Activated T-cell treated with anti-CD3 and anti-CD28 coated beads, Interleukin-2, amount 50 U/mL, for 24 hours (primary cell): Measurements from ENCODE around the gene MAP3K6.

Source experiments
- DNase-seq: peaks from one replicate; pipeline ENCODE4 v3.0.0-alpha.2; 2020
- H3K27ac Mint-ChIP-seq: 2 replicates; pipeline ENCODE4 v1.8.0; 2020; ENCODE audit warnings: mild to moderate bottlenecking, mixed read lengths
- H3K27me3 Mint-ChIP-seq: 2 replicates; pipeline ENCODE4 v1.8.0; 2020; ENCODE audit warnings: mixed read lengths
- H3K36me3 Mint-ChIP-seq: 2 replicates; pipeline ENCODE4 v1.8.0; 2020; ENCODE audit warnings: low read depth, mixed read lengths
- H3K4me1 Mint-ChIP-seq: 2 replicates; pipeline ENCODE4 v1.8.0; 2020; ENCODE audit warnings: low read depth, mixed read lengths
- H3K4me3 Mint-ChIP-seq: 2 replicates; pipeline ENCODE4 v1.8.0; 2020; ENCODE audit warnings: mild to moderate bottlenecking, moderate library complexity, mixed read lengths
- H3K9me3 Mint-ChIP-seq: 2 replicates; pipeline ENCODE4 v1.8.0; 2020; ENCODE audit warnings: mixed read lengths

Gene MAP3K6

GRCh38 chr1:27358038-27358927, 8.5 kb downstream of the MAP3K6 start:
- DNase-seq, result no peak
- H3K27me3 Mint-ChIP-seq, result no peaks in the 10 kb centered on the region
- H3K9me3 Mint-ChIP-seq, result no peaks in the 10 kb centered on the region
- no peak overlapping the region for H3K27ac Mint-ChIP-seq
- H3K4me3 Mint-ChIP-seq, result no peak overlapping the region
- H3K4me1 Mint-ChIP-seq, result peaks cover 40% of the 10 kb centered on the region
- no peaks in the 10 kb centered on the region for H3K36me3 Mint-ChIP-seq

- H3K9me3 Mint-ChIP-seq, result no peaks in the 10 kb centered on the region
- peak overlapping the region; percentile 66 for H3K27ac Mint-ChIP-seq
- DNase-seq, result peak; percentile 92
- peaks cover 40% of the 10 kb centered on the region for H3K4me1 Mint-ChIP-seq
- no peaks in the 10 kb centered on the region for H3K27me3 Mint-ChIP-seq
- peak overlapping the region; percentile 70 for H3K4me3 Mint-ChIP-seq
- peaks cover 2% of the 10 kb centered on the region for H3K36me3 Mint-ChIP-seq
These were observed 9.3 kb downstream of the MAP3K6 start for GRCh38 chr1:27357281-27358037.

GRCh38 chr1:27356619-27357280, 10.0 kb downstream of the MAP3K6 start:
- Mint-ChIP-seq H3K4me1 (peaks cover 40% of the 10 kb centered on the region), H3K9me3 (no peaks in the 10 kb centered on the region), H3K36me3 (peaks cover 2% of the 10 kb centered on the region), H3K4me3 (peak overlapping the region; percentile 70), H3K27me3 (no peaks in the 10 kb centered on the region), H3K27ac (peak overlapping the region; percentile 66)
- no peak for DNase-seq

- Mint-ChIP-seq H3K27me3 (no peaks in the 10 kb centered on the region), H3K4me3 (peak overlapping the region; percentile 70), H3K27ac (peak overlapping the region; percentile 26), H3K9me3 (no peaks in the 10 kb centered on the region), H3K4me1 (peaks cover 40% of the 10 kb centered on the region), H3K36me3 (peaks cover 2% of the 10 kb centered on the region)
- no peak for DNase-seq
These were observed 10.5 kb downstream of the MAP3K6 start for GRCh38 chr1:27356277-27356618.

GRCh38 chr1:27355683-27356082, 11.1 kb downstream of the MAP3K6 start:
- H3K27ac Mint-ChIP-seq, result no peak overlapping the region
- peaks cover 2% of the 10 kb centered on the region for H3K36me3 Mint-ChIP-seq
- peaks cover 40% of the 10 kb centered on the region for H3K4me1 Mint-ChIP-seq
- no peaks in the 10 kb centered on the region for H3K27me3 Mint-ChIP-seq
- H3K4me3 Mint-ChIP-seq, result no peak overlapping the region
- no peak for DNase-seq
- H3K9me3 Mint-ChIP-seq, result no peaks in the 10 kb centered on the region

DNA sequence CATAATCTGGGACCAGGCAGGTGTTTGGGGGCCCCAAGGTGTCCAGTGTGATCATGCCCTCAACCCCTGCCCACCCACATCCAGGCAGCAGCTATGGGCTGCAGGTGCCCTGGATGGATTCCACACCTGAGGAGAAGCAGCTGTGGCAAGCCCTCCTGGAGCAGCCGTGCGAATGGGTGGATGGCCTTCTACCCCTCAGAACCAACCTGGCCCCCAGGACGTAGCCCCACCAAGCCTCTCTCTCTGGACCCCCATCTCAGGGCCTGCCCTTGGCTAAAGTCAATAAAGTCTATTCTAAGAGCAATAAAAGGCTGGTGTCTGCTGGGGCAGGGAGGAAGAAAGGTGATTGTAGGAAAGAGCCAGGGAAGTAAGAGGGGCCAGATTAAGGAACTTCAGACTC, 13.1 kb downstream of the MAP3K6 start:
- no peak for DNase-seq
- Mint-ChIP-seq H3K4me3 (no peak overlapping the region), H3K27ac (peak overlapping the region; percentile 72), H3K9me3 (no peaks in the 10 kb centered on the region), H3K4me1 (peaks cover 31% of the 10 kb centered on the region), H3K36me3 (peaks cover 2% of the 10 kb centered on the region), H3K27me3 (no peaks in the 10 kb centered on the region)

- no peak overlapping the region for H3K4me3 Mint-ChIP-seq
- no peak overlapping the region for H3K27ac Mint-ChIP-seq
- peaks cover 2% of the 10 kb centered on the region for H3K36me3 Mint-ChIP-seq
- DNase-seq, result no peak
- H3K27me3 Mint-ChIP-seq, result no peaks in the 10 kb centered on the region
- H3K4me1 Mint-ChIP-seq, result peaks cover 31% of the 10 kb centered on the region
- H3K9me3 Mint-ChIP-seq, result no peaks in the 10 kb centered on the region
These were observed 13.6 kb downstream of the MAP3K6 start for GRCh38 chr1:27353166-27353565.

- Mint-ChIP-seq H3K4me1 (peaks cover 26% of the 10 kb centered on the region), H3K9me3 (no peaks in the 10 kb centered on the region), H3K27me3 (no peaks in the 10 kb centered on the region), H3K27ac (no peak overlapping the region), H3K4me3 (no peak overlapping the region), H3K36me3 (peaks cover 2% of the 10 kb centered on the region)
- DNase-seq, result no peak
These were observed 15.1 kb downstream of the MAP3K6 start for GRCh38 chr1:27351541-27352107.

- H3K27ac Mint-ChIP-seq, result no peak overlapping the region
- peaks cover 25% of the 10 kb centered on the region for H3K4me1 Mint-ChIP-seq
- no peaks in the 10 kb centered on the region for H3K27me3 Mint-ChIP-seq
- H3K9me3 Mint-ChIP-seq, result no peaks in the 10 kb centered on the region
- H3K4me3 Mint-ChIP-seq, result no peak overlapping the region
- no peak for DNase-seq
- peaks cover 6% of the 10 kb centered on the region for H3K36me3 Mint-ChIP-seq
These were observed 15.9 kb downstream of the MAP3K6 start for GRCh38 chr1:27350663-27351540.

DNA sequence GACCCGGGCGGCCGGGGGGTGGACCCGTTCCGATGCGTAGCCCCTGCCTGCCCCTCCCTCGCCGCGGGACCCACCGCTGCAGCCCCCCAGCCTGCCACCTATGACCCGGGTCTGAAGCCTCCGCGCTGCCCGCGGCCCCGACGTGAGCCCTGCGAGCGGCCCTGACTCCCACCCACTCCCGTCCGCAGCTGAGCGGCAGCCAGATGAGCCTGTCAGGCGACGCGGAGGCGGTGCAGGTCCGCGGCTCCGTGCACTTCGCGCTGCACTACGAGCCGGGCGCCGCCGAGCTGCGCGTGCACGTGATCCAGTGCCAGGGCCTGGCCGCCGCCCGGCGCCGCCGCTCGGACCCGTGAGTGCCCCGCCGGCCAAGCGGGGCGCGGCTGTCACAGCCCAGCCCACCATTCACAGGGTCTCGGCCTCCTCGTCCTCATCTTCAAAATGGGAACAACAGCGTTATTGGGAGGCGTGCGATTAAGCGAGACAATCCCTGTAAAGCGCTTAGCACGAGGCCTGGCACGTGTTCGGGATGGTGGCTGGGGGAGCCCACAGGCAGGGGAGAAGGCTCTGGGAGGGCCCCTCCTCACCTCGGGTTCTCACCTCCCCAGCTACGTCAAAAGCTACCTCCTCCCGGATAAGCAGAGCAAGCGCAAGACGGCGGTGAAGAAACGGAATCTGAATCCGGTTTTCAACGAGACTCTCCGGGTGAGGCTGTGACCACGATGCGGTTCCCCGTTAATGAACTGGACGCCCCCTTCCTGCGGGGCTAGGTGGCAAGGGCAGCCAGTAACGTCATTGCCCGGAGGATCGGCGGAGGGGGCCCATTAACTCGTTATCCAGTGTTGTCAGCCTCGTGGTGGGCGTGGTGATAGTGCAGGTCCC, 16.7 kb downstream of the MAP3K6 start:
- Mint-ChIP-seq H3K27me3 (no peaks in the 10 kb centered on the region), H3K27ac (no peak overlapping the region), H3K4me3 (no peak overlapping the region), H3K36me3 (peaks cover 9% of the 10 kb centered on the region), H3K4me1 (peaks cover 19% of the 10 kb centered on the region), H3K9me3 (no peaks in the 10 kb centered on the region)
- peak; percentile 50 for DNase-seq

DNA sequence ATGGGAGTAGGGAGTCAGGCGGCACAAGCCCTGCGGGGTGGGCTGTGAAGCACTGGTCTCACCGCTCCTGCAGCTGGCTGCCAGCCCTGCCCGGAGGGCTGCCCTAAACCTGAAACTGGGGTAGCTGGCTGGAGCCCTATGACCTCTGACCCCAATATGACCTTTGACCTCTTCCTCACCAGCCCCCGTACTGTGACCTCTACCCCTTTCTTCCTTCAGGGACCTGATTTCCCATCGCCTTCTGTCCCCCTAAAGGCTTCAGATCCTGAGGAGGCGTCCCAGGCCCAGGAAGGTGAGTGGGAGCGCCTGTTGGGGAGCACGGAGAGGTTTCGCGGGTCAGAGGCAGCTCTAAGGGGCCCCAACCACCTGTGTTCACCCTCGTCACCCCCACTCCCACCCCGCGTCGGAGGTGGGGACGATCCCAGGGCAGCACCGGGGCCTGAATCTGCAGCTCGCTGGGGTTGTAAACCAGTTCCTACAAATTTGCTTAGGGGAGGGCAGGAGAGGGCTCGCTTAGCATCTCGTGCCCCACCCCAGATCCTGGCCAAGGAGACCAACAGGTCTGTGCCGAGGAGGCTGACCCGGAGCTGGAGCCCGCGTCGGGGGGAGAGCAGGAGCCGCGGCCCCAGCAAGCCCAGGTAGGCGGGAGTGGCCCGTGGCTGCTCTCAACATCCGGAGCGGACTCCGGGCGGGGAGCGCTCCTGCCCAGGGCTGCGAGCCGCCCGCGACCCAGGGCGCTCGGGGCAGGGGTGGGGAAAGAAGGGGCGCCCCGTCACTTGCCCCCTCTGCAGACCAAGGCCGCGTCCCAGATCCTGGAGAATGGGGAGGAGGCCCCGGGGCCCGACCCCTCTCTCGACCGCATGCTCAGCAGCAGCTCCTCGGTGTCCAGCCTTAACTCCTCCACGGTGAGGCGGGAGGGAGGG, 17.6 kb downstream of the MAP3K6 start:
- H3K27me3 Mint-ChIP-seq, result no peaks in the 10 kb centered on the region
- H3K27ac Mint-ChIP-seq, result peak overlapping the region; percentile 55
- peak; percentile 65 for DNase-seq
- H3K9me3 Mint-ChIP-seq, result no peaks in the 10 kb centered on the region
- H3K4me3 Mint-ChIP-seq, result peak overlapping the region; percentile 54
- H3K36me3 Mint-ChIP-seq, result peaks cover 9% of the 10 kb centered on the region
- H3K4me1 Mint-ChIP-seq, result peaks cover 23% of the 10 kb centered on the region

- Mint-ChIP-seq H3K9me3 (no peaks in the 10 kb centered on the region), H3K27ac (no peak overlapping the region), H3K27me3 (no peaks in the 10 kb centered on the region), H3K36me3 (peaks cover 6% of the 10 kb centered on the region), H3K4me3 (no peak overlapping the region), H3K4me1 (peaks cover 43% of the 10 kb centered on the region)
- DNase-seq, result no peak
These were observed 19.7 kb downstream of the MAP3K6 start for GRCh38 chr1:27346991-27347624.
